ENCODE measurements around the gene C4orf54. TPM values are rescaled to one million over a fixed set of nuclear protein-coding genes. Genes with fewer than 3 reads are reported as not detected.

The C4orf54 gene
- total and polyA plus RNA-seq, 2 experiments from 2014 or later: 0.06 TPM; not detected in 1

DNA sequence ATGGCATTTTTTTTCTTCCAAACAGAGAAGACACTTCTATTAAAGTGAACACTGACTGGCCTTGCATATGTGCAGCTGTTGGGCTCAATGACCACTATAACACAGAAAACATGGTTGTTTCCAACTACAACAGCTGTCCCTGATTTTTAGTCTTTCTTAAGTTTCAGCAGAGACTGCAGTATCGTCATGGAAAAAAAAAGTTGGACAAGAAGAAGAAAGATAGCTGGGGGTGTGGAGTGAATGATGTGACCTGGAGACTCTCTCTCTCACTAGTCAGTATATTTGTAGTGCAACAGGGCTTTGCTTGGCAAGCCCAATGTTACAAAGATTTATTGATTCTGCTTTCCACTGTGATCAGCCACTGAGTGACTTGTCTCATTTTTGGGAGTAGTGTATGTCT, 29.5 kb upstream of the C4orf54 start:
- no peaks in the 10 kb centered on the region for H3K36me3 ChIP-seq
- TF ChIP-seq, protein P1, sequence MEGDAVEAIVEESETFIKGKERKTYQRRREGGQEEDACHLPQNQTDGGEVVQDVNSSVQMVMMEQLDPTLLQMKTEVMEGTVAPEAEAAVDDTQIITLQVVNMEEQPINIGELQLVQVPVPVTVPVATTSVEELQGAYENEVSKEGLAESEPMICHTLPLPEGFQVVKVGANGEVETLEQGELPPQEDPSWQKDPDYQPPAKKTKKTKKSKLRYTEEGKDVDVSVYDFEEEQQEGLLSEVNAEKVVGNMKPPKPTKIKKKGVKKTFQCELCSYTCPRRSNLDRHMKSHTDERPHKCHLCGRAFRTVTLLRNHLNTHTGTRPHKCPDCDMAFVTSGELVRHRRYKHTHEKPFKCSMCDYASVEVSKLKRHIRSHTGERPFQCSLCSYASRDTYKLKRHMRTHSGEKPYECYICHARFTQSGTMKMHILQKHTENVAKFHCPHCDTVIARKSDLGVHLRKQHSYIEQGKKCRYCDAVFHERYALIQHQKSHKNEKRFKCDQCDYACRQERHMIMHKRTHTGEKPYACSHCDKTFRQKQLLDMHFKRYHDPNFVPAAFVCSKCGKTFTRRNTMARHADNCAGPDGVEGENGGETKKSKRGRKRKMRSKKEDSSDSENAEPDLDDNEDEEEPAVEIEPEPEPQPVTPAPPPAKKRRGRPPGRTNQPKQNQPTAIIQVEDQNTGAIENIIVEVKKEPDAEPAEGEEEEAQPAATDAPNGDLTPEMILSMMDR (IDR thresholded peaks at IDR 0.05; ENCODE audit: low read depth, low read length): no peak
- DNase-seq (ENCODE audit: low read depth in 1 of 2, low spot score in 1 of 2): no peak

DNA sequence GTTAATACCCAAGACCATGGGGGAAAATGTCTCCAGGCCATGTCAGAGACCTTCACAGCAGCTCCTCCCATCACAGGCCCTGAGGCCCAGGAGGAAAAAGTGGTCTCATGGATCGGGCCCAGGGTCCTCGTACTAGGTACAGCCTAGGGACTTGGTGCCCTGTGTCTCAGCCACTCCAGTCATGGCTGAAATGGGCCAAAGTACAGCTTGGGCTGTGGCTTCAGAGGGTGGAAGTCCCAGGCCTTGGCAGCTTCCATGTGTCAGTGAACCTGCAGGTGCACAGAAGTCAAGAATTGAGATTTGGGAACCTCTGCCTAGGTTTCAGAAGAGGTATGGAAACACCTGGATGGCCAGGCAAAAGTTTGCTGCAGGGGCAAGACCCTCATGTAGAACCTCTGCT, 27.6 kb upstream of the C4orf54 start:
- Histone ChIP-seq H3K4me3 (no peak overlapping the region), H3K36me3 (no peaks in the 10 kb centered on the region), H3K9me3 (ENCODE audit: low read depth) (no peaks in the 10 kb centered on the region), H3K27ac (no peak overlapping the region), H3K27me3 (no peaks in the 10 kb centered on the region), H3K4me1 (ENCODE audit: low read depth) (peaks cover 25% of the 10 kb centered on the region)
- no peak for DNase-seq (ENCODE audit: low read depth in 1 of 2, low spot score in 1 of 2)
- TF ChIP-seq, protein P1 (IDR thresholded peaks at IDR 0.05; ENCODE audit: low read depth, low read length): no peak

More for the DNA sequence above, 29.5 kb upstream of the C4orf54 start:
- Histone ChIP-seq H3K27ac (peak overlapping the region; percentile 9), H3K9me3 (ENCODE audit: low read depth) (no peaks in the 10 kb centered on the region), H3K4me1 (ENCODE audit: low read depth) (peaks cover 15% of the 10 kb centered on the region), H3K27me3 (no peaks in the 10 kb centered on the region), H3K4me3 (no peak overlapping the region)

DNA sequence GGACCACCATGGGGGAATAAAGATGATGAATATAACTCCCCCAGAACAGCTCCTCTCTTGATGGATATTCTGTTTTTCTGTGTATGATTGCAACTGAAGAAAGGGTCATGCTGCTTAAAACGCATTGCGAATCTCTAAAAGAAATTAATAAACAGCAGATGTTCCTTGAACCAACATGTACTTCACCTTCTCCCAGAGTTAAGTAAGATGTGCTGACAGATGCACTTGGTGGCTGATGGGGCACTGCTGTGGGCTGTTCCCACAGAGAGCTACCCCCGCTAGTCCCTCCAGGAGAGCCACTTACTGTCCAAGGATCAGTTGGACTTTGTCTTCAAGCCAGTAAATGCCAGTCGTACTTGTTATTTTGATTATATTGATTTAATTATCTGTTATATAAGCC, 26.3 kb upstream of the C4orf54 start:
- H3K27ac ChIP-seq: peak overlapping the region; percentile 57
- TF ChIP-seq, protein P1 (IDR thresholded peaks at IDR 0.05; ENCODE audit: low read depth, low read length): no peak
- peaks cover 36% of the 10 kb centered on the region for H3K4me1 ChIP-seq (ENCODE audit: low read depth)
- no peak overlapping the region for H3K4me3 ChIP-seq
- H3K36me3 ChIP-seq: no peaks in the 10 kb centered on the region
- no peaks in the 10 kb centered on the region for H3K9me3 ChIP-seq (ENCODE audit: low read depth)
- DNase-seq (ENCODE audit: low read depth in 1 of 2, low spot score in 1 of 2): peak in 1 of 2 donors; percentile 52
- no peaks in the 10 kb centered on the region for H3K27me3 ChIP-seq

DNA sequence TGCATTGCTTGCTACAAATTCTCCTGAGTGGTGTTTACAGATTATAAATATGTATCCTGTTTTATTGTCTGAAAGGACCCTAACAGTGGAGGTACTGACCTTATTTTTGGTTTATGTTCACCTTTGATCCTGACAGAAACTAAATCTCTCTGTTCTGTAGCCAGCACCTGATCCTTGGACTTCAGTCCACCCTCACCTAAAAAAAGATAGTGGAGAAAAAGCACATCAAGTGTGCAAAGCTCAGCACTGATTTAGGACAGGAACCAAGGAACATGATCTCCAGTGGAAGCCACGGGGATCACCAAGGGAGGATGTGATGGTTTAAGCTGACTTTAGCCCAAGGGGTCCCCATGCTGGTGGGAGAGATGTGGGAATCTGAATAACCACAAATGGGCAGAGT, 22.3 kb upstream of the C4orf54 start:
- no peaks in the 10 kb centered on the region for H3K36me3 ChIP-seq
- no peak for DNase-seq (ENCODE audit: low read depth in 1 of 2, low spot score in 1 of 2)
- H3K27me3 ChIP-seq: no peaks in the 10 kb centered on the region
- H3K4me3 ChIP-seq: no peak overlapping the region
- H3K4me1 ChIP-seq (ENCODE audit: low read depth): peaks cover 42% of the 10 kb centered on the region
- H3K27ac ChIP-seq: peak overlapping the region; percentile 94
- no peaks in the 10 kb centered on the region for H3K9me3 ChIP-seq (ENCODE audit: low read depth)
- TF ChIP-seq, protein P1 (IDR thresholded peaks at IDR 0.05; ENCODE audit: low read depth, low read length): no peak

DNA sequence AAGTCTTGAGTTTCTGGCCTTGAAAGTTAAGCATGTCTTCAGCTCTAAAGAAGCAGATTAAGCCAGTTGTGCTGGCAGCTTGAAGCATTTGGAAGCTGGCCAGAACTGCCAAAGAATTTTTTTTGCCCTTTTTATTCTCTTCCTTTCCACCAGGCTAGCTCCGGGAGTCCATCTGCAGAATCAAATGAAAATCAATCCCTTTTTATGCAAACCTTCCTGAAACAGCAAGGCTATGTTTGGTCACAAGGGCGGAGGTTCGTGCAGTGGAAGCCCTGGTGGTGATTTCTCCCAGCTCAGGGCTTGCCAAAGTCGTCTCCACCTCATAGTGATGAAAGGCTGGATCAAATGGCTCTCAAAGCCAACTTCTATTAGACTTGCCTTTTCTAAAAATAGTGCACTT, 21.6 kb upstream of the C4orf54 start:
- Histone ChIP-seq H3K9me3 (ENCODE audit: low read depth) (no peaks in the 10 kb centered on the region), H3K4me1 (ENCODE audit: low read depth) (peaks cover 42% of the 10 kb centered on the region), H3K27ac (peak overlapping the region; percentile 94), H3K4me3 (peak overlapping the region; percentile 0), H3K27me3 (no peaks in the 10 kb centered on the region), H3K36me3 (no peaks in the 10 kb centered on the region)
- DNase-seq (ENCODE audit: low read depth in 1 of 2, low spot score in 1 of 2): peak; percentile 3 to 94
- TF ChIP-seq, protein P1 (IDR thresholded peaks at IDR 0.05; ENCODE audit: low read depth, low read length): no peak

DNA sequence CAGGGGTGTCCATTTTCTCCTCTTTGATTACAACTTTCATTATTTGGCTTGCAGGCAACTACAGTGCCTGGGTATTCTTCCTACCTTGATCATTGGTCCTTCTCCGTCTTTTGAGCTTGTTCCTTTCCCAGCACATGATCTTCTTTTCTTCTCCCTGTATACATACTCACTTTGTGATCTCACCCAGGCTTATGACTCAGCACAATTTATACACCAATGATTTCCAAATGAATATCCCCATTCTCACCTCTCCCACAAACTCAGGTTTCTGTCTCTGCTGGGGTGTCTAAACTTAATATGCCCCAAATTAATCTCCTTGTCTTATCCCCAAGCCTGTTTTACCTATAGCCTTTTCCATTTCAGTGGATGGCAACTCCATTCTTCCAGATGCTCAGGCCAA, 19.5 kb upstream of the C4orf54 start:
- no peak overlapping the region for H3K27ac ChIP-seq
- TF ChIP-seq, protein P1 (IDR thresholded peaks at IDR 0.05; ENCODE audit: low read depth, low read length): no peak
- H3K36me3 ChIP-seq: no peaks in the 10 kb centered on the region
- no peak overlapping the region for H3K4me3 ChIP-seq
- no peaks in the 10 kb centered on the region for H3K27me3 ChIP-seq
- no peak for DNase-seq (ENCODE audit: low read depth in 1 of 2, low spot score in 1 of 2)
- H3K4me1 ChIP-seq (ENCODE audit: low read depth): peaks cover 26% of the 10 kb centered on the region
- no peaks in the 10 kb centered on the region for H3K9me3 ChIP-seq (ENCODE audit: low read depth)
